Measurements from ENCODE around the gene SNX15.
"Not testable (repeated sequence)": the region's sequence is repeated elsewhere in the genome, so short reads cannot be mapped to it uniquely, and the experiment has no call there.

SNX15 gene
- long read RNA-seq, transcript SNX15-202 (8 exons, 1,939 nt) = major isoform, 48 of 48 reads
- long read RNA-seq, partial matches to known transcripts = 0 of 48 reads
- long read RNA-seq, other reads (novel, unspliced or antisense) = 0 of 48 reads

GRCh38 chr11:65027213-65028067, at the start of gene SNX15:
TSS of gene SNX15 (plus strand) at chr11:65027439. CDS start at chr11:65027538, 99 bp downstream.
- Histone ChIP-seq H3K27ac (replicated peaks) (peak within 1 kb of the TSS; percentile 90), H3K27me3 (ENCODE audit: insufficient read depth, poor library complexity, severe bottlenecking) (no peaks in the 10 kb centered on the region), H3K4me3 (replicated peaks; ENCODE audit: insufficient read depth, low read length) (peak within 1 kb of the TSS; percentile 48)
- TF ChIP-seq SPI1 (IDR thresholded peaks at IDR 0.05; ENCODE audit: borderline replicate concordance, low read depth) (no peak; the same call in 1 of the 2 replicates), POLR2AphosphoS5 (IDR thresholded peaks at IDR 0.05; ENCODE audit: low read depth) (no peak; the same call in 1 of the 2 replicates), CTCF (IDR thresholded peaks at IDR 0.05; ENCODE audit: insufficient read depth, low read length) (peak; percentile 27)
- peak; percentile 88 to 97 for DNase-seq (ENCODE audit: low read depth in 1 of 2, low spot score in 1 of 2)

GRCh38 chr11:64983339-64983738, 43.9 kb upstream of the SNX15 start:
- not testable (repeated sequence) for H3K27ac ChIP-seq (replicated peaks); H3K4me3 ChIP-seq (replicated peaks; ENCODE audit: insufficient read depth, low read length); DNase-seq (ENCODE audit: low read depth in 1 of 2, low spot score in 1 of 2); H3K27me3 ChIP-seq (ENCODE audit: insufficient read depth, poor library complexity, severe bottlenecking)

- Histone ChIP-seq H3K4me3 (replicated peaks; ENCODE audit: insufficient read depth, low read length) (no peak overlapping the region), H3K27me3 (ENCODE audit: insufficient read depth, poor library complexity, severe bottlenecking) (no peaks in the 10 kb centered on the region), H3K27ac (replicated peaks) (no peak overlapping the region)
- no peak for DNase-seq (ENCODE audit: low read depth in 1 of 2, low spot score in 1 of 2)
- TF ChIP-seq GABPA (IDR thresholded peaks at IDR 0.05; ENCODE audit: low read depth) = no peak
Observed at GRCh38 chr11:64987998-64988854, 39.0 kb upstream of the SNX15 start.

- Histone ChIP-seq H3K27ac (replicated peaks) (no peak overlapping the region), H3K4me3 (replicated peaks; ENCODE audit: insufficient read depth, low read length) (no peak overlapping the region), H3K27me3 (ENCODE audit: insufficient read depth, poor library complexity, severe bottlenecking) (no peaks in the 10 kb centered on the region)
- no peak for TF ChIP-seq GABPA (IDR thresholded peaks at IDR 0.05; ENCODE audit: low read depth)
- TF ChIP-seq REST (IDR thresholded peaks at IDR 0.05; ENCODE audit: insufficient replicate concordance, low read depth) = no peak
- no peak for TF ChIP-seq SPI1 (IDR thresholded peaks at IDR 0.05; ENCODE audit: borderline replicate concordance, low read depth)
- TF ChIP-seq CTCF (IDR thresholded peaks at IDR 0.05; ENCODE audit: insufficient read depth, low read length) = no peak
- TF ChIP-seq POLR2AphosphoS5 (IDR thresholded peaks at IDR 0.05; ENCODE audit: low read depth) = no peak
- no peak for DNase-seq (ENCODE audit: low read depth in 1 of 2, low spot score in 1 of 2)
Observed at GRCh38 chr11:64989416-64989815, 37.8 kb upstream of the SNX15 start.

- TF ChIP-seq POLR2AphosphoS5 (IDR thresholded peaks at IDR 0.05; ENCODE audit: low read depth) (no peak), CTCF (IDR thresholded peaks at IDR 0.05; ENCODE audit: insufficient read depth, low read length) (no peak), SPI1 (IDR thresholded peaks at IDR 0.05; ENCODE audit: borderline replicate concordance, low read depth) (no peak), GABPA (IDR thresholded peaks at IDR 0.05; ENCODE audit: low read depth) (no peak), REST (IDR thresholded peaks at IDR 0.05; ENCODE audit: insufficient replicate concordance, low read depth) (no peak)
- Histone ChIP-seq H3K4me3 (replicated peaks; ENCODE audit: insufficient read depth, low read length) (no peak overlapping the region), H3K27ac (replicated peaks) (peak overlapping the region; percentile 29), H3K27me3 (ENCODE audit: insufficient read depth, poor library complexity, severe bottlenecking) (no peaks in the 10 kb centered on the region)
- DNase-seq (ENCODE audit: low read depth in 1 of 2, low spot score in 1 of 2) = peak in 1 of 2 experiments; percentile 54
Observed at GRCh38 chr11:64990222-64990923, 36.9 kb upstream of the SNX15 start.

Data from HL-60 (cell line).